Measurements from ENCODE around the gene TMEM176B.
"Not testable (repeated sequence)": the region's sequence is repeated elsewhere in the genome, so short reads cannot be mapped to it uniquely, and the experiment has no call there.

Gene TMEM176B

DNA sequence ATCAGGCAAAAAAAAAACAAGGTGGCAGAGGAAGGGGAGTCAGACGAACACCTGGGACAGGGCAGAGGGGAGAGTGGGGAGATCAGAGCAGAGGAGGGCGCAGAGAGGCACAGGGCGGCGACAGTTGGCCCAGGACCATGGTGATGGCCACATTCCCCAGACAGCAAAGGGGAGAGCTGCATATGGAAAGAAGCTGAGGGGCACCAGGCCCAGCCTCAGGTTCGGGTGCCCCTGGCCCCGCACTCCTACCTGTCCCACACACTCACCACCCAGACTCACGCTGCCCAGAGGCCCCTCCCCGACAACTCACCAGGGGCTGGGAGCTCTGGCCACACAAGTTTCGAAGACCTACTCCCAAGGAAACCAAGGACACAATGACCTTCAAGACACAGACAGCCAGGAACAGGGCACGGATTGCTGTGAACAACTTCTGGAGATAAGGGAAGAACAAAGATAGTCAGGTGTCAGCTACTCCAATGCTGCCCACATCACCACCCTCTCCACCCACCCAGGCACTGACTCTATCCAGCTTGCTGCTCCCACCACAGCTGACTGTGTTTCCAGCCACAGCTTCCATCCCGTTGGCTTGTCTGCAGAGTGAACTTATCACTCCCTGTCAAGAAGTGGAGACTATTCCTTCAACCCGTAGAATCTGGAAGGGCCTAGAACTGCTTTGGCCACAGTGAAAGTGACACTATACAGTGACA is 8.3 kb downstream of the TMEM176B start:
- no peak for DNase-seq

DNA sequence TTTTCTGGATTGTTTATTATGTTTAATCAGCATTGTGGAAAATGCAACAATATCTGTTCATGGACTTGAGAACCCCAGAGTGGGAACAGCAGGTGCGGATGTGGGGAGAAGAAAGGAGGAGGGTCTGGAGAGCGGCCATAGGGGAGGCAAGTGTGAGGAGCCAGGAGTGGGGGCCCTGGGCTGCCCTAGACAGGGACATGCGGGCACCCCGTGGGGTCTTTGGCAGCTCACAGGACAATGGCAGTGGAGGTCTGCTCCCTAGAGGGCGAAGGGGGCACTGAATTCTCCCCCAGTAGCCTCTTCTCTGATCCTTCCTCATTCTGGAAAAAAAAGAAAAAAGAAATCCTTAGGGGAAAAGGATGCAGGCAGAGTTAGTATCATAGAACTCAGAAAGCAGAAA is 8.9 kb downstream of the TMEM176B start:
- no peak for DNase-seq

DNA sequence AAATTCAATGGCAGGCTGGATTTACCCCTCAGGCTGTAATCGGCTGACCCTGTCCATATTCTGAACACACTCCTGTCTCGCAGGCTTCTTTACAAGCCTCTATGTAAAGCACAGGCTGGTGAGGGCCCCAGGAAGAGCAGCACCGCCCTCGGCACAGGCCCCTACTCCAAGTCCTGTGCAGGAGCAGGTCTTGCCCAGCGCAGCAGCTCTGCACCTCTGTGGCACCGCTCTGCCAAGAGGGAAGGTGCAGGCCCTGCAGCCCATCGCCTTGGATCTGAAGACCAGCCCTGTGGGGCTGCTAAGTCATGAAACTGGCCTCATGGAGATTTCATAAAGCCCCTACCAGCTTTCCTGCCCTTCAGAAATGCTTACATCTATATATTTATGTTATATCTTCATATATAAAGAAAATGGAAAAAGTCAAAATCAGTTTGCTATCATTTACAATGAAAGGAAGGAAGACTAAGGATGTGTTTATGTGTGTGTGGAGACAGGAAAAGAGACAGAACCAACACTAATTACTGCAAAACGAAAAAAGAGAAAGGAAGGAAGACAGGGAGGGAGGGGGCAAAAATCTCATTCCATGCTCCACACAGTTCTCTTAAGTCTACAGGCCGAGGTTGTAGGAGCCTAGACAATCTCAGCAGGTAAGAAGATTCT is 9.6 kb downstream of the TMEM176B start:
- no peak for DNase-seq

DNA sequence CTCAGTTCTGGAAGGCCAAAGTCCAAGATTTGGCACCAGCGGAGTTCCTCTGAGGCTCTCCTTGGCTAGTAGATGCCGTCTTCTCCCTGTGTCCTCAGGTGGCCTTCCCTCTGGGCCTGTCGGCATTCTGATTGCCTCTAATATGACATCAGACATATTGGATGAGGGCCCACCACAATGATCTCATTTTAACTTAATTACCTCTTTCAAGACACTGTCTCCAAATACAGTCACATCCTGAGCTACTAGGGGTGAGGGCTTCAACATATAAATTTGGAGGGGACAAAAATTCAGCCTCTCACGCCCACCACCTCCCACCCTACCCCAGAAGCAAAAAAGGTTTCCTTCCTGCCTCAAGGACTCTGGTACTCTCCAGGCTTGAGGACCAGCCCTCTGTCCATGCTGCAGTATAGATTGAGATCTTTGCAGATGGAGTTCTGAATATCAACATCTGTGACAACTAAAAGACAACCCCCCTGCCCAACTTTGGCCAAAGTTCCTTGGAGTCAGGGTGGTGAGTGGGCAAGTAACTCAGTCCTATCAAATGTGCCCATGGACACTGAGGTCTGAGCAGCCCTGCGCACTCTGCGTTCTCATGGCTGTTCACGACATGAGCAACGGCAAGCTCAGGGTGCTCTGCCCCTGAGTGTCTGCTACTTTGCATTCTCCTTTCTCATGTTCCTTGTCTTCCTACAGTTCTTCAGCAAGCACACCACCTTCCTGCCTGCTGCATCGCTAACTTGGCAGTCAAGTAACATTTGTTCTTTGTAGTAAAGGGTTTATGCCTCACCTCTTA is 11.5 kb downstream of the TMEM176B start:
- DNase-seq: no peak

DNA sequence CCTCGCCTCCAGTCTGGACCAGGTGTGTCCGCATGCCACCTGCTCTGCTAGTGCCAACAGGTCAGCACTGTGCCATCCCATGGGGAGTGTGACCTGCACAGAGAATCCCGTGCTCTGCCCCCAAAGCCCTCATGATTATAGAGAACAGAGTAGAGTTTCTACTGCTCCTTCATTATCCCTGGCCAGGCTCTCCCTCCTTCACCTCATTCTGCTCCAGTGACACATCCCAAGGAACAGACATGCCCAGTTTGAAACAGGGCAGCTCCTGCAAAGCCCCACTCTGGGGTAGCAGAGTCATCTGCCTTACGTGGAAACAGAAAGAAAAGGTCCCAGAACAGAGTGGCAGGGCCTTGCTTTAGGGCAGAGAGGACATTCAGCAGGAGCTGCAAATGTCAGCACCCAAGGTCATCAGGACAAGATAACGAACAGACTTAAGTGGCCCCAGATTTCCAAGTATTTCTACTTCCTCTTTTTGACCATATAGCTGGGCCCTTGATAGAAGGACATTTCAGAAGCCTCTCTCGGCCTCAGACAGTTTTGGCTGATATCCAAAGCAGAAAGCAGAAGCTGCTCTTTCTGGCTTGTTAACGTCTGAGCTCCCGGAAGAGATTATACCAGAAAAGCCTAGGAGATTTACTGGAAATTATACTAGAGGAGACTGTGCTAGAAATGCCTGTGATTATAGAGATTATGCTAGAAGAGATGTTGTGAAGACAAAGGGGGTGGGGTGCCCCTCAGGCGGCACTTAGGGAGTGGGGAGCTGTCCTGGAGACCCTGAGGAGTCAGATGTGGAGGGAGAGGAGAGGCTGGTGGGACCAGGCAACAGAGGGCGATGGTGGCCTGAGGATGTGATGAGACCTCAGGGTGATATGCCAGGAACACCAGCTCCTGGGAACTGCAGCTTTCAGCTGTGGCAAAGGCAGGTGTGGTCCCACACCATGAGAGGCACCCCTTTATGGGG is 12.6 kb downstream of the TMEM176B start:
- DNase-seq: peak in 2 of 56 donors; percentile 15 to 18

DNA sequence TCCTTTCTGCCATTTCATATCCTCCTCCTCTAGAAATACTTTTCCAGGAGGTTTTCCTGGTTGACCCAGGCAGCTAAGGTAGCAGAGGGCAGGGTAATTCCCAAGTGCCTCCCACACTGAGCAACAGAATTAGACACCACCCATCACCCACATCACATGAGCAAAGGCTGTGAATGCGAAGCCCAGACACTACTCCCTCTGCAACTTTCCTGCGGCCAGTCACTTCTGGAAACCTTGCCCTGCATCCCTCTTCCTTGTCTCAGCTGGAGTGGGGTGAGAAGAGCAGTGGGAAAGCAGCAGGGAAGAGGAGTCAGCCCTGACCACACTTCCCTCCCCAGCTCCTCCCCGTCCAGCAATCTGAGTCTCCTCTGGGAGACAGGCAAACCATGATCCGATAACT is 15.2 kb downstream of the TMEM176B start:
- DNase-seq: no peak

DNA sequence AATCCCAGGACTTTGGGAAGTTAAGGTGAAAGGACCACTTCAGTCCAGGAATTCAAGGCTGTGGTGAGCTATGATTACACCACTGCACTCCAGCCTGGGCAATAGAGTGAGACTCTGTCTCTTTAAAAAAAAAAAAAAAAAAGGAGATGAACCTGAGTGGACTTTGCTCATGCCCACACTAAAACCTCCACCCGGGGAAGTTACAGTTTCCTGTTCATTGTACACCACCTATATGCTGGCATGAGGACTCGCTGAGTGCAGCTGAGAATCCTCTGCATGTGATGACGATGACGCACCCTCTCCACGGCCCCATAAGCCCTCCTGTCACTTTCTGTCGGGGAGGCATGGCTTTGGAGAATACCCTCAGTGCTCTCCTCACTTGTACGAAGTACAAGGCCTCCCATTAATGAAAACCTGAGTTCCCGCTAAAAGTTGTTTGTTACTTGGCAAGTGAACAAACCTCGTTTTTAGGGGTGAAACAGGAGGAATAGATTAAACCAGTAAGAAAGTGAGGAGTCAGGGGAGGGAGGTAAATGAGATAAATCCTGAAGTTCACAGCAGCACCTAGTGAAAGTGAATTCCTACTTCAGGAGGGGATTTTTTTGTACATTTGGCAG is 15.9 kb downstream of the TMEM176B start:
- DNase-seq: no peak

DNA sequence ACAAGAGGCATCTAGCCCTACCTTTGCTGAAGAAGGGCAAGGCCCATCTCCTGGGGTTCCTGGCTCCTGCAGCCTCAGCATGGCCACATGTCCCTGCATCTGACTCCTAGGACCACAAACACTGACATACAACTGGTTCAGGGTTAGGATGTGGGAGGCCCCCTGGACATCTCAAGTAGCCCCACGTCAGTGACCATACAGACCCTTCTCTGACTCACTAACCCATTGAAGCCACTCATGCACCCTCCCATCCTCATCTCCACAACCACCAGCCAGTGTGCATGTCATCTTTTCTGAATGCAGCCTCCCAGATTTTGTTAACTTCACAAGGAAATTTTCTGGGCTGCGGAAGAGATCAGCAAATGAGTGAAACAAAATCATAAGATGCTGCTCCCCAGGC is 18.2 kb downstream of the TMEM176B start:
- DNase-seq: no peak

DNA sequence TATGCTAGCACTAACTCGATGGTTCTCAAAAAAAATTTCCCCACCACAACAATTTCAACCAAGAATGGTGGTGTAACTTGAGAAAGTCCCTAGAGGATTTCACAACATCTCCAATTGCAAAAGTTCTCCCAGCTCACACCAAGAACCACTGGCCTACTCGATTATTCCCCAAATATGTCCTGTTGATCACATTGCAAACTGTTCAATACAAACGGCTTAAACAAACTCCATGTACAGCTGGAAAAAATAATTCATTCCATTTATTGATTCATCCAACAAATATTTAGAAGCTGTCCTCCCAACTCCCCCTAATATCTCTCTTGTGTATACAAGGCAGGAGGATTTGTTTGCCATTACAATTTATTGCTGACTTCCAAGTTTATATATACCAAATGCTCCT is 19.1 kb downstream of the TMEM176B start:
- no peak for DNase-seq

DNA sequence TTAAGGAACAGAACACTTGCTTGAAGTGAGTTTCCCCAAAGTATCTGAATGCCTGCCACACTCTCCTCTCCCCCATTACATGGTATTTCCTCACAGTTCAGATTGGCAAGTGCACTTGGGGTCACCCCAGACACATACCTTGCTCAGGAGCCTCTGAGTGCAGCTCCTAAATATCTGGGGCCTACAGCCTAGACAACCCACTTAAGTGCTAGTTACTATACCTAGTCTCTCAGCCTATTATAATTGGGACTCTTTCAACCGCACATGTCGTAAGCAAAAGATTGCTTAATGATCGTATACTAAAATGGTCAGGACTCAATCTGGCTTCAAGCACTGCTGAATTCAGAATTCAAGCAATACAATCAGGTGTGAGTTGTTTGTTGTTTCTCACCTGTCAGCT is 19.9 kb downstream of the TMEM176B start:
- DNase-seq: no peak

DNA sequence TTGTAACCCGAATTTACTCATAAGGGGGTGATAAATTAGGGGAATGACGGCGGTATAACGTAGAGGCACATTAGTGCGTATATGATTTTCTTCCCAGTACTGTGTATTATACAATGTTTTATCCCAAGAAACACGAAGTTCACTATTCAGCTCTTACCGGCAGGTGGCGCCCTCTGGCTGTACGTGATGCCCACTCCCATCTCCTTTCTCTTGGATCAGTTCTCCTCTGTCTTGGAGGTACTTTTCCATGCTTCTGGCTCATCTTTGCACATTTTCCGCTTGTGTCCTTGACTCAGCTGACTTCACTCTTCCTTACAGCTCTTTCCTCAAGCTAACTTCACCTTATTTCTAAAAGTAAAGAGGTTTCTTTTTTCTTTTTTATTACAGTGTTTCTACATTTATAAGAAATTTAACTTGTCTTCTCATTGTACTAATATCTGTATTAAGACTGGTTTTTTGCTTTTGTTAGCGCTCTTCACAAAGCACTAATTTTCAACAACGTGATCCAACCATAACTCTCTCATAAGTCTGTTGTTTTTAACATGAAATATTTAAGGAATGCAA is 21.3 kb downstream of the TMEM176B start:
- DNase-seq: peak in 45 of 56 donors; percentile 12 to 89 (median 50)

DNA sequence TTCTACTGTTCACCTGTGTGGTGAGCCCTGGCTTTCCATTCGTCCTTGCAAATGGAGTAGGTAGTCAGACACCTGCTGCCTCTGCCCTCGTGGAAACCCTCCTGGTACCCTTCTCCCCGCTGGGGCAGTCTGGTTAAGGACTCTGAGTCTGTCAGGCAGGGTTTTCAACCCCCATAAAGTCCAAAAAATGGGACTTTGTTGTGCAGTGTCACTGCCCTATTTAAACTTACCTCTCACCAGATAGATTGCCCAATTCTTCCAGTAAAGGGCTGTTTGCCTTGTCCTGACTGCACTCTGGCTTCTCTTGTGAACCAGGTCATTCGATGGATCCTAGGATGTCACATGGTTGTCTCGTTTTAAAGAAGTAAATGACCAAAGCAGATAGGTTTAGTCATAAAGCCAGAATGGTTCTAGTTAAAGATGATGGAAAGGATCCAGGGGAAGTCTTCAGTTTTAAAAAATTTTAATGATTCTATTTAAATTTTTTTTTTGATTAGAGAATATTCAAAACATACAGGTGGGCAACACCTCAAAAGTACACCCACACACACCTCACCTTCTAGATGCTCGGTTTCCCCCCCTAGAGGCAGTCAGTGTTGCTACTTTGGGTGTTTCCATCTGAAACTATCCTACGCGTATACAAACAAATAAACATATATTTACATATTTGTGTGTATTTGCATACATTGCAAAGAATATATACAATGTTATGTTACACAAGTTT is 22.0 kb downstream of the TMEM176B start:
- DNase-seq: no peak

DNA sequence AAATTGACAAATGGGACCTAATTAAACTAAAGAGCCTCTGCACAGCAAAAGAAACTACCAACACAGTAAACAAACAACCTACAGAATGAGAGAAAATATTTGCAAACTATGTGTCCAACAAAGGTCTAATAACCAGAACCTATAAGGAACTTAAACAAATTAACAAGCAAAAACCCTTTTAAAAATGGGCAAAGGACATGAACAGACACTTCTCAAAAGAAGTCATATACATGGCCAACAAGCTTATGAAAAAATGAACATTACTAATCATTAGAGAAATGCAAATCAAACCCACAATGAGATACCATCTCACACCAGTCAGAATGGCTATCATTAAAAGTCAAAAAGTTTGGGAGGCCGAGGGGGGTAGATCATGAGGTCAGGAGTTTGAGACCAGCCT is 26.0 kb downstream of the TMEM176B start:
- DNase-seq: not testable (repeated sequence)

DNA sequence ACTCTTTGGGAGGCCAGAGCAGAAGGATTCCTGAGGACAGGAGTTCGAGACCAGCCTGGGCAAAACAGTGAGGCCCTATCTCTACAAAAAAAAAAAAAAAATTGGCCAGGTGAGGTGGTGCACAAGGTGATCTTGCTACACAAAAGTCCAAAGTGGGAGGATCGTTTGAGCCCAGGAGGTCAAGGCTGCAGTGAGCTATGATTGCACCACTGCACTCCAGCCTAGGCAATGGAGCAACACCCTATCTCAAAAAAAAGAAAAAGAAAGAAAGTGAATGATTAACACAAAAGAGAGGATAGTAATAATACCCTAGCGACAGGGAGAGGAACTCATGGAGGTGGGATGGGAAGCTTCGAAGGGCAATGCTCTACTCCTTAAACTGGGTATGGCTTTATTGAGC is 30.4 kb downstream of the TMEM176B start:
- no peak for DNase-seq

DNA sequence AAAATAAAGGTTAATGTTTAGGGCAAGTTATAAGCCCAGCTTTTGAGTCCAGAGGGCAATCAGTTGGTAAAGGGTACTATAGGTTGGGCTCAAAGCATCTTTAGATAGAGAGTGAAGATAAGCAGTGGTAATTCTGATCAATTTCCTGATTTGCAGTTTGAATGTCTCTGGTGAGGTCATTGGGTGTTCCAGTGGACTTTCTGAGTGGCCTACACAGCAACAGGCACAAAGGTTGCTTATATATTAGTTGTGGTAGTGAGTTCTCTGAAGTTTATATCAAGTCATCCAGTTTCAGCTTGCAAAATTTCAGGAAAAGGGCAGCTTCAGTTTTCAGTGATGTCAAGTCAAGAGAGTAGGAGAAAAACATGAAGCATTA is 33.8 kb downstream of the TMEM176B start:
- DNase-seq: no peak

DNA sequence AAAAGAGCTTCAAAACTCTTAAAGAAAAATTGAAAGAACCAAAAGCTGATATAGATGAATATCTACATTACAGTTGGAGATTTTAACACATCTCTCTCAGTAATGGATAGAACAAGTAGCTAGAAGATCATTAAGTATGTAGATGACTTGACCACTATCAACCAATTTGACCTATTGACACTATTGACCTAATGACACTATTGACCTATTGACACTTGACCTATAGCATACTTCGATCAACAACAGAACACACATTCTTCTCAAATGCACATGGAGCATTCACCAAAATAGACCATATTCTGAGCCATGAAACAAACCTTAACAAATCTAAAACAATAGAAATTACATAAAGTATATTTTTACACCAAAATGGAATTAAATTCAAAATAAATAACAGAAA is 40.7 kb downstream of the TMEM176B start:
- no peak for DNase-seq

DNA sequence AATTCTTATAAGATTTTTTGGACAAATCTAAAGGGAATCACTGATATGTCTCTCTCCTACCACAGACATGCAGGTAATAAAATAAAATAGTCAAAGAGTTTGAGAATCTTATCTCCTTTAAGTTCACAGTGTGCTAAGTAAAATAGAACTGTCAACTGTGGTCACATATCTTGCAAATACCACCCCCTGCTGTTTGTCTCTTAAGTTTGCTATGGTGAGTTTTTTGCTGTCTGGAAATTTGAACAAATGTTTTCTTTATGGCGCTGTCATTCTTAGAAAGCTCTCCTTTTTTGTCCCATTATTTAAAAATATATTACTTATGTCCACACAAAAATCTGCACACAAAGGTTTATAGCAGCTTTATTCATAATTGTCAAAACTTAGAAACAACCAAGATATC is 43.3 kb downstream of the TMEM176B start:
- DNase-seq: no peak

DNA sequence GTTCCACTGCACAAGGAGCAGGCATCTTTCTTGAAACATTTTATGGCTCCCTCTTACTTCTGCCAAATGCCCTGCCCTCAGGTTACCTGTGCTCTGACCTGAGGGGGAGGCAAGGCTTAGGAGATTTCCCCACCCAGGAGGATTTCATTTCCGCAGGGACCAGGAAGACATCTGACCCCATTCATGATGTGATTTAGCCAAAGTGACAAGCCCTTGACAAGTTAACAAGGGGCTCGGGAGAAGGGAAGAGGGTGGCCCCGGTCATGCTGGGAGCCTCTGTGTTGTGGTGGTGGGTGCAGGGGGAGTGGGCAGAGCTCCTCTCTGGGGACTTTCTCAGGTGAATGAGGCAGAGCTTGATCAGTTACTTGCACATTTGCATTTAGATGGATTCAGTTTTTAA is 44.0 kb downstream of the TMEM176B start:
- DNase-seq: no peak

DNA sequence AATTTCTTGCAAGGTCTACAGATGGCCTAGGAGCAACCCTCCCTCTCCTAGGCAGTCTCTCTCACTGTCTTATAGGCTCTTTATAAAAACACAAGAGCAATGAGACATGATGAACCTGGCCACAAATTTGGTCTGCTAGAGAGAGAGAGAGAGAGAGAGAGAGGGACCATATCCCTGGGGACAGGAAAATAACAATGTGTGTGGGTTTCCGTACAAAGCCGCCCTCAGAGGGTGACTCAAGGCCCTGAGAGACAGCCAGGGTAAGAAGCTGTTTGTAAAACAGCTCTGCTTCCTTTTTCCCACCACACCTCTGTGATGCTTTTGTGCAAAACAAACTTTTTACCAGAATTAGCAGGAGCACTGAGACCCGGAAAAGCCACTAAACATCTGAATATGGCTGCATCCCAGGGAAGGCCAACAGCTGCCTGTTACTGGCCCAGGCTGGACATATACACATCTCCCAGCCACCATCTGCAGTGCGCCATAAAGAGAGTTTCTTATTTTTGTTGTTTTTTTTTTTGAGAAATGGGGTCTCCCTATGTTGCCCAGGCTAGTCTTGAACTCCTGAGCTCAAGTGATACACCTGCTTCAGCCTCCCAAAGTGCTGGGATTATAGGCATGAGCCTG is 44.6 kb downstream of the TMEM176B start:
- DNase-seq: no peak

Data from amygdala (tissue), 56 donors.